ENCODE measurements around the gene USP34. TPM values are rescaled to one million over a fixed set of nuclear protein-coding genes. Genes with fewer than 3 reads are reported as not detected.

USP34 gene
- total RNA-seq (2022; extraction: Qiagen RNA extraction; ENCODE audit: low read depth): 40.4 to 56.0 TPM (median 48.5 TPM) in 5 replicates

GRCh38 chr2:61470965-61471904 lies at the start of gene USP34:
Gene USP34, minus strand, starts transcription at chr2:61471087. Its CDS starts 395 bp downstream, at chr2:61470692.

GRCh38 chr2:61161888-61162287 lies 309.0 kb downstream of the USP34 start, which contains the start of gene C2orf74:
Gene C2orf74, plus strand, starts transcription at chr2:61162188. Its CDS starts 327 bp downstream, at chr2:61162515.

Other genes with a start within 250 kb of the USP34 start
- gene XPO1, start 67.3 kb upstream of the USP34 start, total RNA-seq (2022; extraction: Qiagen RNA extraction; ENCODE audit: low read depth): 57.5 to 134 TPM (median 124 TPM) in 5 replicates

All from A549 treated with RU486 at 1 μM for 4 hours (cell line).